GM10248 (cell line): ENCODE measurements around the gene DAB1.

Experiments
- CTCF ChIA-PET: fragments of 300-600 bp; sonication (Branson Sonifier 250); formaldehyde crosslinking; extraction: SDS; loops from one replicate; lab custom pipeline; 2021; ENCODE audit warnings: antibody characterized with exemption; lab: Yijun Ruan, JAX
- POLR2A ChIA-PET: fragments of 350-650 bp; sonication (Branson Sonifier 250); formaldehyde crosslinking; extraction: SDS; loops from one replicate; lab custom pipeline; 2020; ENCODE audit warnings: antibody characterized with exemption; lab: Yijun Ruan, JAX
- DNase-seq: peaks from one replicate; pipeline ENCODE4 v3.0.0; 2012; ENCODE audit errors: extremely low spot score
- TF ChIP-seq, protein P1 (sequence below): IDR thresholded peaks from 2 replicates; pipeline ENCODE4 v1.5.1; 2012; ENCODE audit warnings: mild to moderate bottlenecking, low read depth; ENCODE audit errors: extremely low read depth, missing control alignments, control extremely low read depth

Gene DAB1

DNA sequence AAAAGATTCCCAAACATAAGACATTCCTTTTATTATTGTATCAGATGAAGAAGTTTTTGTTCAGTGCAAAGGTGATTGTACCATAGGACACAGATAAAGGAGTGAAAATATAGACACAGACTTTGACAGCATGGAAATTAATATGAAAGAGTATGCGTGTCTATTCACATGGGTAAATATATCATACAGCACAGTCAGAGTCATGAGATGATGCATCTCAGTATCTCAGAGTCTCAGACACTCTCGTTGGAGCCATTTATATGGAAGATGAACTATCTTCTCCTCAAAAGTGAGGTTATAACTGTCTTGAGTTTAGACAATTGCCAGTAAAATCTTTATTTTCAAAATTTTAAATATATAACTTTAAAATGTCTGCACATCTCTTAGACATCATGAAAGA is 299.7 kb downstream of the DAB1 start:
- TF ChIP-seq, protein P1, sequence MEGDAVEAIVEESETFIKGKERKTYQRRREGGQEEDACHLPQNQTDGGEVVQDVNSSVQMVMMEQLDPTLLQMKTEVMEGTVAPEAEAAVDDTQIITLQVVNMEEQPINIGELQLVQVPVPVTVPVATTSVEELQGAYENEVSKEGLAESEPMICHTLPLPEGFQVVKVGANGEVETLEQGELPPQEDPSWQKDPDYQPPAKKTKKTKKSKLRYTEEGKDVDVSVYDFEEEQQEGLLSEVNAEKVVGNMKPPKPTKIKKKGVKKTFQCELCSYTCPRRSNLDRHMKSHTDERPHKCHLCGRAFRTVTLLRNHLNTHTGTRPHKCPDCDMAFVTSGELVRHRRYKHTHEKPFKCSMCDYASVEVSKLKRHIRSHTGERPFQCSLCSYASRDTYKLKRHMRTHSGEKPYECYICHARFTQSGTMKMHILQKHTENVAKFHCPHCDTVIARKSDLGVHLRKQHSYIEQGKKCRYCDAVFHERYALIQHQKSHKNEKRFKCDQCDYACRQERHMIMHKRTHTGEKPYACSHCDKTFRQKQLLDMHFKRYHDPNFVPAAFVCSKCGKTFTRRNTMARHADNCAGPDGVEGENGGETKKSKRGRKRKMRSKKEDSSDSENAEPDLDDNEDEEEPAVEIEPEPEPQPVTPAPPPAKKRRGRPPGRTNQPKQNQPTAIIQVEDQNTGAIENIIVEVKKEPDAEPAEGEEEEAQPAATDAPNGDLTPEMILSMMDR, result no peak

DNA sequence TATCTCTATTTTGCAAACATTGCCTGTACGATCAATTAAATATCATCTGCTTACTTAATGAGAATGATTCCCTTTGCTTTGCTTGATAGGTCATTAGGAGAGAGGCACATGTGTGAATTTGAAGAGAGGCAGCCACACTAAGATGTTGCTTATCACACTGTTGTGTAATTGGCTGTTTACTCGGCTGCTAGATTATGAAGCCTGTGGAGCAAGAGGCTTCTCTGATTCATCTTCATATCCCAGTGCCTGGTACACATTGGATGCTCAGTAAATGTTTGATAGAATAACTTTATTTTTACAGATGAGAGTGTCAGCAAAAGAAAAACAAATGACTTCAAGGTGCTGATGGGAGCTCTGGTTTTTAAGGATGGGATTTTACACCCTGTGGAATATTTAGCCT is 301.8 kb downstream of the DAB1 start:
- CTCF ChIA-PET, result no interaction called here
- POLR2A ChIA-PET, result no interaction called here

More for the DNA sequence above, 299.7 kb downstream of the DAB1 start:
- CTCF ChIA-PET, result no interaction called here
- POLR2A ChIA-PET, result no interaction called here
- DNase-seq, result no peak

DNA sequence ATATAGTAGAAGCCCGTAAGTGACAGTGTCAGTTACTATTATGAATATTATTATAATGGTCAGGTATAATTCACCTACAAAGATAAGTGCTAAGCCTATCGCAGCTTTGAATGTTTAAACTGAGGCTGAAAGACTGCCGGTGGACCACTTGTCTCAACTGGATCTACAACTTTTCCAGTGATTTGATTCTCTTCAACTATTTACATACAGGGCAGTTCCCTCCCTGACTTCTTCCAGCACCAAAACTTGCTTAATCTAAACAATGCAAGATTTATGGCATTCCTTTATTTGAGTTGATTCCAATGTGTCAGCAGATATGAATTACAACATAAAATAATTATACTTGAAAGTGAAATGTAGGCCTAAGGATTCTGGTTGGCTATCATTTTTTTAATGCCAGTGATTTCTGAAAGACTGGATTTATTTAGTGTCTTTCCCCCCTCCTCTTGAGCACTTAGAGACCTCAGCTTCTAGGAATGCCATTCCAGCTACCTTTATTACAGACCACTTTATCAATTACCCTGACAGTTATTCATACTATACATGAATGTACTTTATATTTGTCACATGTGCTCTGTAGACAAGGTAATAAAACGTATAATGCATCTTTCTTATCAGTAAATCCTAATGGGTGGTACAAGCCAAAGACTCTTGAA is 304.8 kb downstream of the DAB1 start:
- no peak for DNase-seq
- POLR2A ChIA-PET, result no interaction called here
- CTCF ChIA-PET, result interaction anchor here (0.8 kb wide), 1 partner anchor 18 kb away, joined by 3 read pairs; no protein-coding TSS in a partner anchor
- TF ChIP-seq, protein P1, result no peak

More for the DNA sequence above, 301.8 kb downstream of the DAB1 start:
- DNase-seq, result no peak
- TF ChIP-seq, protein P1, result no peak

DNA sequence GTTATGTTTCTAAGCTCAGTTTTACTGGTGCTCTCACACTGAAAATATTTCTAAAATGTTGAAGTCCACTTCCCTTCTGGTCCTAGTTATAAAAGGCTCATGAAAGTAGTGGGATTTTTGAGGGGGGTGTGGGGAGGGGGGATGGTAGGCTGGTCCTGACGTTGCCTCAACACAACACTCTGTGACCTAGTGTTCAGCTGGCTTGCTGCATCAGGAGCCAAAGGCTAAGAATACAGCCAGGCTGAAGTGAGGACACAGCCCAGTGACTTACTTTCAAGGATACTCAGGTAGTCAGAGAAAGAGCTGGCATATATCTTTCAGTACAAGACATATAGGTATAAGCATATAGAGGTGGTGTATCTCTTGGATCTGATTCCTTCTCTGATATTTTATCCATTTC is 306.1 kb downstream of the DAB1 start:
- ChIA-PET CTCF (interaction anchor here (0.6 kb wide), 1 partner anchor 21 kb away, joined by 3 read pairs; no protein-coding TSS in a partner anchor), POLR2A (no interaction called here)
- TF ChIP-seq, protein P1, result no peak
- no peak for DNase-seq

DNA sequence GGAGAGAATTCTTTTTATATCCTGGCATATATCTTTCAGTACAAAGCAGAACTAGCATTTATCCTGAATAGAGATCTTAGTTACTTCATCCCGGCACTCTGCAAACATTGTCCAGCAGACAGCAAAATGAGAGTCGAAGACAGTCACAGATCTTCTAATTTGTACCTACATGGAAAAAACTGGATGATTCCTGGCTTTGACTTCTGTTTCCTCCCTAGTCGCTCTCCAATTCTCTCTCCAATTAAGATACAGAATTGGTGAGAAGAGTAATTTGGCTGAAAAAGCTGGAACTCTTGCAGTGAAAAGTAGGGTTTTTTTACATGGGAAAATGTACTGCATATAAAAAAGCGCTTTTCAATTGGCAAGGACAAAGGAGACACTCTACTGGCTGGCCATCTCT is 307.0 kb downstream of the DAB1 start:
- no peak for DNase-seq
- ChIA-PET CTCF (no interaction called here), POLR2A (no interaction called here)
- TF ChIP-seq, protein P1, result no peak

DNA sequence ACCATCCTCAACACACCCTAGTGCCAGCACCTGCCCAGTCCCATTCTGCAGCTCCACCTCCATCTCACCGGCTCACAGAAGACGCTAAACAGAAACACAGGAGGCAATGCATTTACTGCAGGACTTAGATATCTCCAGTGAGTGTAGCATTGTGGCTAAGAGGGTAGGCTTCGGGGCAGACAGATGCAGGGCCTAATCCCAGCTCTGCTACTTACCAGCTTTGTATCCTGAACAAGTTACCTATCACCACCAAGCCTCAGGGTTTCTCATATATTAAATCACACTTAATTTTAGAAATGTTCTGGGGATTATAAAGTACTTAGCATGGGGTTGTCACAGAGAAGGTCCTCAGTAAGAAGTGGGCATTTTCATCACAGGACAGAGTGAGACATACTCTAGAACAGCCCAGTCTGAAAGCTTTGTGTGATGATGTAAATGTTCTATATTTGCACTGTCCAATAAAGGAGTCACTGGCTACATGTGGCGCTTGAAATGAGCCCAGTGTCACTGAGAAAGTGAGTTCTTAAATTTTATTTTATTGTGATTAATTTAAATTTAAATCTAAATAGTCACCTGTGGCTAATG is 308.7 kb downstream of the DAB1 start:
- TF ChIP-seq, protein P1, result no peak
- POLR2A ChIA-PET, result no interaction called here
- no peak for DNase-seq
- CTCF ChIA-PET, result interaction anchor here (0.7 kb wide), 1 partner anchor 20 kb away, joined by 3 read pairs; no protein-coding TSS in a partner anchor
